Activated naive CD8-positive, alpha-beta T cell treated with anti-CD3 and anti-CD28 coated beads, Interleukin-2, amount 10 ng/mL, durations not matched to agents 7 days and 5 days (primary cell): ENCODE results near the gene RELA. TPM values are rescaled to one million over a fixed set of nuclear protein-coding genes. Genes with fewer than 3 reads are reported as not detected.
A peak's percentile ranks its signal among the peaks of the same experiment; 100 is the strongest.

ENCODE experiments used
- ATAC-seq: fragments of 150-1000 bp; cut with Tn5 transposase; one replicate; pipeline ENCODE4 v1.10.0; 2021; ENCODE audit warnings: low read depth, moderate library complexity
- POLR2A ChIA-PET: fragments of 350-600 bp; sonication (Branson Sonifier 250); formaldehyde crosslinking; loops from one replicate; lab custom pipeline; 2021; ENCODE audit warnings: antibody characterized with exemption; lab: Charles Lee
- DNase-seq: peaks from one replicate; pipeline ENCODE4 v3.0.0; 2021
- H3K27ac Mint-ChIP-seq: one replicate; pipeline ENCODE4 v1.8.0; 2022; ENCODE audit warnings: mild to moderate bottlenecking, mixed read lengths
- H3K27me3 Mint-ChIP-seq: one replicate; pipeline ENCODE4 v1.8.0; 2022; ENCODE audit warnings: mild to moderate bottlenecking, moderate library complexity, mixed read lengths
- H3K36me3 Mint-ChIP-seq: one replicate; pipeline ENCODE4 v1.8.0; 2021; ENCODE audit warnings: mild to moderate bottlenecking, mixed read lengths
- H3K4me1 Mint-ChIP-seq: one replicate; pipeline ENCODE4 v1.8.0; 2021; ENCODE audit warnings: mixed read lengths
- H3K4me3 Mint-ChIP-seq: one replicate; pipeline ENCODE4 v1.8.0; 2022; ENCODE audit warnings: mild to moderate bottlenecking, moderate library complexity, mixed read lengths
- H3K9me3 Mint-ChIP-seq: one replicate; pipeline ENCODE4 v1.8.0; 2021; ENCODE audit warnings: mixed read lengths
- total RNA-seq, 2 experiments: library from RNA; stranded (reverse); gene quantifications; one replicate each; pipeline ENCODE4 v1.2.3, GENCODE V29; 2021

The RELA gene
- total RNA-seq, 2 experiments from 2014 or later: 112 to 117 TPM

- POLR2A ChIA-PET: interaction anchor here (4.4 kb wide), 1 partner anchor 15 kb away, joined by 25 read pairs; the partner anchor contains the start of genes MAP3K11 and PCNX3
- H3K36me3 Mint-ChIP-seq: peaks cover 6% of the 10 kb centered on the region
- ATAC-seq: no peak
- no peak for DNase-seq
- H3K4me1 Mint-ChIP-seq: peaks cover 13% of the 10 kb centered on the region
- no peak overlapping the region for H3K27ac Mint-ChIP-seq
- no peaks in the 10 kb centered on the region for H3K27me3 Mint-ChIP-seq
- H3K9me3 Mint-ChIP-seq: no peaks in the 10 kb centered on the region
- no peak overlapping the region for H3K4me3 Mint-ChIP-seq
Observed at GRCh38 chr11:65630215-65630614, 32.5 kb downstream of the RELA start.

GRCh38 chr11:65629579-65629978 lies 33.1 kb downstream of the RELA start:
- POLR2A ChIA-PET: interaction anchor here (0.5 kb wide), 1 partner anchor 67 kb away, joined by 4 read pairs; no protein-coding TSS in a partner anchor
- Mint-ChIP-seq H3K36me3 (peaks cover 4% of the 10 kb centered on the region), H3K4me1 (peaks cover 10% of the 10 kb centered on the region), H3K9me3 (no peaks in the 10 kb centered on the region), H3K4me3 (no peak overlapping the region), H3K27ac (no peak overlapping the region), H3K27me3 (no peaks in the 10 kb centered on the region)
- ATAC-seq (no peak), DNase-seq (no peak)

GRCh38 chr11:65627202-65627601 lies 35.5 kb downstream of the RELA start:
- no peak for DNase-seq
- ATAC-seq: no peak
- Mint-ChIP-seq H3K4me1 (peaks cover 4% of the 10 kb centered on the region), H3K9me3 (no peaks in the 10 kb centered on the region), H3K27ac (no peak overlapping the region), H3K36me3 (peaks cover 7% of the 10 kb centered on the region), H3K4me3 (no peak overlapping the region), H3K27me3 (no peaks in the 10 kb centered on the region)
- POLR2A ChIA-PET: interaction anchor here (0.7 to 2.1 kb wide), 4 partner anchors 11 to 424 kb away, joined by 3 to 9 read pairs (median 4); partner anchors contain the start of genes MAP3K11, PCNX3, SF3B2 and SIPA1

- H3K9me3 Mint-ChIP-seq: no peaks in the 10 kb centered on the region
- H3K36me3 Mint-ChIP-seq: peaks cover 12% of the 10 kb centered on the region
- POLR2A ChIA-PET: interaction anchor here (0.8 to 2.1 kb wide), 5 partner anchors 9 to 426 kb away, joined by 3 to 9 read pairs (median 4); partner anchors contain the start of genes MAP3K11, PCNX3 and SF3B2
- peaks cover 9% of the 10 kb centered on the region for H3K4me1 Mint-ChIP-seq
- no peak overlapping the region for H3K4me3 Mint-ChIP-seq
- ATAC-seq (peak; percentile 81), DNase-seq (peak; percentile 73)
- H3K27me3 Mint-ChIP-seq: no peaks in the 10 kb centered on the region
- H3K27ac Mint-ChIP-seq: peak overlapping the region; percentile 77
Observed at GRCh38 chr11:65625628-65626342, 36.9 kb downstream of the RELA start.

GRCh38 chr11:65624931-65625627 lies 37.6 kb downstream of the RELA start:
- no peak for DNase-seq
- Mint-ChIP-seq H3K27ac (no peak overlapping the region), H3K9me3 (no peaks in the 10 kb centered on the region), H3K36me3 (peaks cover 12% of the 10 kb centered on the region), H3K4me3 (no peak overlapping the region), H3K4me1 (peaks cover 9% of the 10 kb centered on the region), H3K27me3 (no peaks in the 10 kb centered on the region)
- POLR2A ChIA-PET: interaction anchor here (1.7 to 2.1 kb wide), 2 partner anchors 9 to 10 kb away, joined by 5 to 9 read pairs; partner anchors contain the start of genes MAP3K11 and PCNX3
- no peak for ATAC-seq

GRCh38 chr11:65623852-65624616 lies 38.7 kb downstream of the RELA start:
- peaks cover 9% of the 10 kb centered on the region for H3K4me1 Mint-ChIP-seq
- H3K27me3 Mint-ChIP-seq: no peaks in the 10 kb centered on the region
- H3K36me3 Mint-ChIP-seq: peaks cover 11% of the 10 kb centered on the region
- POLR2A ChIA-PET: interaction anchor here (0.6 to 1.2 kb wide), 4 partner anchors 9 to 80 kb away, joined by 3 to 4 read pairs (median 3); no protein-coding TSS in a partner anchor
- DNase-seq (no peak), ATAC-seq (no peak)
- no peak overlapping the region for H3K27ac Mint-ChIP-seq
- H3K9me3 Mint-ChIP-seq: no peaks in the 10 kb centered on the region
- no peak overlapping the region for H3K4me3 Mint-ChIP-seq

- no peak overlapping the region for H3K4me3 Mint-ChIP-seq
- ATAC-seq (no peak), DNase-seq (no peak)
- peaks cover 9% of the 10 kb centered on the region for H3K4me1 Mint-ChIP-seq
- peak overlapping the region; percentile 21 for H3K27ac Mint-ChIP-seq
- no peaks in the 10 kb centered on the region for H3K9me3 Mint-ChIP-seq
- POLR2A ChIA-PET: interaction anchor here (0.5 to 1.1 kb wide), 3 partner anchors 10 to 51 kb away, joined by 3 read pairs; partner anchors contain the start of gene SIPA1
- no peaks in the 10 kb centered on the region for H3K27me3 Mint-ChIP-seq
- peaks cover 11% of the 10 kb centered on the region for H3K36me3 Mint-ChIP-seq
Observed at GRCh38 chr11:65623177-65623576, 39.5 kb downstream of the RELA start.

- Mint-ChIP-seq H3K36me3 (peaks cover 14% of the 10 kb centered on the region), H3K27ac (no peak overlapping the region), H3K4me3 (no peak overlapping the region), H3K27me3 (no peaks in the 10 kb centered on the region), H3K4me1 (peaks cover 10% of the 10 kb centered on the region), H3K9me3 (no peaks in the 10 kb centered on the region)
- ATAC-seq (no peak), DNase-seq (no peak)
- POLR2A ChIA-PET: interaction anchor here (1.1 kb wide), 1 partner anchor 16 kb away, joined by 3 read pairs; the partner anchor contains the start of gene SIPA1
Observed at GRCh38 chr11:65622011-65622410, 40.7 kb downstream of the RELA start.

- ATAC-seq: no peak
- POLR2A ChIA-PET: no interaction called here
- no peaks in the 10 kb centered on the region for H3K27me3 Mint-ChIP-seq
- H3K4me3 Mint-ChIP-seq: no peak overlapping the region
- H3K4me1 Mint-ChIP-seq: peaks cover 16% of the 10 kb centered on the region
- no peak for DNase-seq
- H3K9me3 Mint-ChIP-seq: no peaks in the 10 kb centered on the region
- no peak overlapping the region for H3K27ac Mint-ChIP-seq
- peaks cover 16% of the 10 kb centered on the region for H3K36me3 Mint-ChIP-seq
Observed at GRCh38 chr11:65621460-65621859, 41.3 kb downstream of the RELA start.

GRCh38 chr11:65620666-65621065 lies 42.0 kb downstream of the RELA start:
- POLR2A ChIA-PET: no interaction called here
- Mint-ChIP-seq H3K4me3 (no peak overlapping the region), H3K9me3 (no peaks in the 10 kb centered on the region), H3K4me1 (peaks cover 17% of the 10 kb centered on the region), H3K27me3 (no peaks in the 10 kb centered on the region), H3K27ac (no peak overlapping the region), H3K36me3 (peaks cover 17% of the 10 kb centered on the region)
- DNase-seq (no peak), ATAC-seq (no peak)

GRCh38 chr11:65619281-65619928 lies 43.3 kb downstream of the RELA start:
- Mint-ChIP-seq H3K36me3 (peaks cover 17% of the 10 kb centered on the region), H3K27ac (no peak overlapping the region), H3K4me3 (no peak overlapping the region), H3K27me3 (no peaks in the 10 kb centered on the region), H3K4me1 (peaks cover 17% of the 10 kb centered on the region), H3K9me3 (no peaks in the 10 kb centered on the region)
- DNase-seq (no peak), ATAC-seq (no peak)
- POLR2A ChIA-PET: interaction anchor here (1.4 kb wide), 1 partner anchor 18 kb away, joined by 3 read pairs; the partner anchor contains the start of gene SIPA1

GRCh38 chr11:65618763-65619162 lies 44.0 kb downstream of the RELA start:
- DNase-seq (no peak), ATAC-seq (no peak)
- Mint-ChIP-seq H3K4me1 (peaks cover 17% of the 10 kb centered on the region), H3K27ac (no peak overlapping the region), H3K4me3 (no peak overlapping the region), H3K27me3 (no peaks in the 10 kb centered on the region), H3K9me3 (no peaks in the 10 kb centered on the region), H3K36me3 (peaks cover 17% of the 10 kb centered on the region)
- POLR2A ChIA-PET: interaction anchor here (1.4 kb wide), 1 partner anchor 19 kb away, joined by 3 read pairs; the partner anchor contains the start of gene SIPA1
